GM19023 (cell line): ENCODE results near the gene ZNF587B.
"Not testable (repeated sequence)": the region's sequence is repeated elsewhere in the genome, so short reads cannot be mapped to it uniquely, and the experiment has no call there.

Experiments
- ATAC-seq: cut with Tn5 transposase; IDR thresholded peaks from one replicate; pipeline ENCODE4 v1.9.1; 2021; ENCODE audit warnings: mild to moderate bottlenecking, moderate library complexity; ENCODE audit not compliant: unreplicated experiment

Gene ZNF587B

DNA sequence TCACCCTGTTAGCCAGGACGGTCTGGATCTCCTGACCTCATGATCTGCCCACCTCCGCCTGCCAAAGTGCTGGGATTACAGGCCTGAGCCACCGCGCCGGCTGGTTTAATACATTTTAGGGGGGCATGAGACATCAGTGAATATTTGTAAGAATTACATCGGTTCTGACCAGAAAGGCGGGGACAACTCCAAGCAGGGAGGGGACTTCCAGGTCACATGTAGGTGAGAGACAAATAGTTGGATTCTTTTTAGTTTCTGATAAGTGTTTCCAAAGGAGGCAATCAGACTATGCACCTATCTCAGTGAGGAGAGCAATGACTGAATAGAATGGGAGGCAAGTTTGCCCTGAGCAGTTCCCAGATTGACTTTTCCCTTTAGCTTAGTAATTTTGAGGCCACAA lies 11.7 kb upstream of the ZNF587B start:
- no peak for ATAC-seq

- peak; percentile 83 for ATAC-seq
Observed at GRCh38 chr19:57819475-57820148, 10.5 kb upstream of the ZNF587B start.

DNA sequence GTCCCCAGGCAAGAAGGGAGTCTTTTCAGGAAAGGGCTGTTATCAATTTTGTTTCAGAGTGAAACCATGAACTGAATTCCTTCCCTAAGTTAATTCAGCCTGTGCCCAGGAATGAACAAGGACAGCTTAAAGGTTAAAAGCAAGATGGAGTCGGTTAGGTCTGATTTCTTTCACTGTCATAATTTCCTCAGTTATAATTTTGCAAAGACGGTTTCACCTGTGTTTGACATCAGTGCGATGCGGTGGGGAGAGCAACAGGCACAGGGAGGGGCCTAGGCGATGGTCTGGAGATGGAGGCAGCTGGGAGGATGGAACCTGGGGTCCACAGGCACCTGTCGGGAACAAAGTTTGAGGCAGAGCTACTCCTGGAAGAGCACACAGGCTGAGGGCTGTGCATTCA lies 9.5 kb upstream of the ZNF587B start:
- ATAC-seq = no peak

GRCh38 chr19:57821095-57821494 lies 9.0 kb upstream of the ZNF587B start:
- ATAC-seq = not testable (repeated sequence)

DNA sequence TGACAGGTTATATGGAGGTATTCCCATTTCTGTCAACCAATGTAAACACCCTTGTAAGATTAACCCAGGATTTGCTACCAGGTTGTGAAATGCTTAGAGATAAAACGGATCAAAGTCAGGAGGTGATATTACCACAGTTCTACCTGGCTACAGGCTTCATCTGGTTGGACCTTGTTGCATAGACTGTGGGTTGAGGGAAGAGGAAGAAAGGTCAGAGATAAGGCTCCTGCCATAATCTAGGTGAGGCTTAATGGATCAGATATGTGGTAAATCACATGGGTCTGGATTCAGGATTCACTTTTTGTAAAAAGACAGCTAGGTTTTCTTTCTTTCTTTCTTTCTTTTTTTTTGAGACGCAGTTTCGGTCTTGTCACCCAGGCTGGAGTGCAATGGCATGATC lies 8.6 kb upstream of the ZNF587B start:
- ATAC-seq = not testable (repeated sequence)

DNA sequence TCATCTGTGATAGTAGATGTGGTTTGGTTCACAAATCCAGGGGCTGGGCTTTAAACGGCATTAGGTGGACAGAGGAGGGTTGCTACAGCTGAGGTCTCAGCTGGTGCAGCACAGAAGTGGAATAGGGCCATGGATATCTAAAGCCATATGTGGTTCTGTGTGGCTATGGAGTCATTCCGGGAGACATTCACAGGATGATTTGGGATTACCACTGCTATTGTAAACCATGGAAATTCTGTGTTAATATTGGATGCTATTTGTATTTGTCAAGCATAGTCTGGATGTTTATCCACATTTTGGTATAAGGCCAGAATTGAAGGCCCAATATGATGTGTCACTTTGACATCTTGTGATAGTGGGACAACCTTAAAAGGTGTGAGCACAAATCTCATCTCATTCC lies 6.9 kb upstream of the ZNF587B start:
- not testable (repeated sequence) for ATAC-seq

- ATAC-seq = not testable (repeated sequence)
Observed at GRCh38 chr19:57823608-57824007, 6.5 kb upstream of the ZNF587B start.

DNA sequence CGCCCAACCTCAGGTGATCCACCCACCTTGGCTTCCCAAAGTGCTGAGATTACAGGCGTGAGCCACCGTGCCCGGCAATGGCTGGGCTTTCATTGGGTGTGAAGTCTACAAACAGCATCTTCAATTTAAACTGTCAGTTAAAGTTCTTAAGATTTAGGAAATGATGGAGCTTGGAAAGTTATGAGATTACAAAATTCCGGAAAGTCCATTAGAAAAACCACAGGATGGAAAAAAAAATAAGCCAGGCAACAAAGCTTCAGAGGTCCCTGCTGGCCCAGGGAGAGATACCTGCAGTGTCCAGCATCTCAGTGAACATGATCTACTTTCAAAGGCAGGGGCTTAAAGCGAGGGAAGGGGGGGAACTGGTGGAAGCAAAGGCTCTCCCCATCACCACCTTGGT lies 4.6 kb upstream of the ZNF587B start:
- no peak for ATAC-seq

- ATAC-seq = no peak
Observed at GRCh38 chr19:57829316-57829715, 783 bp upstream of the ZNF587B start.

DNA sequence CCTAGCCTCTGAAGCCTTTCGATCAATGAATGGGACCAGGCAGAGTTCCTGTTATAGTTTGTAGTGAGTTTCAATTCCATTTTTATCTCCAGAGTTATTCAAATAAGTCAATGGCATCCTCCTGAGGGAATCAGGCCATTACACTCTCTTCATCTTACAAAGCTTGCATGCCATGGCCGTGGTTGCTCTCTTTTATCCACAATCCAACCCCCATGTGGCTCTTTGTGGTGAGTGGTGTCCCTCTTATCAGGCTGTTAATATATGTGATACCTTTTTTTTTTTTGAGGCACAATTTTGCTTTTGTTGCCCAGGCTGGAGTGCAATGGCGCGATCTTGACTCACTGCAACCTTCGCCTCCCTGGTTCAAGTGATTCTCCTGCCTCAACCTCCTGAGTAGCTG lies 6.9 kb downstream of the ZNF587B start:
- not testable (repeated sequence) for ATAC-seq

DNA sequence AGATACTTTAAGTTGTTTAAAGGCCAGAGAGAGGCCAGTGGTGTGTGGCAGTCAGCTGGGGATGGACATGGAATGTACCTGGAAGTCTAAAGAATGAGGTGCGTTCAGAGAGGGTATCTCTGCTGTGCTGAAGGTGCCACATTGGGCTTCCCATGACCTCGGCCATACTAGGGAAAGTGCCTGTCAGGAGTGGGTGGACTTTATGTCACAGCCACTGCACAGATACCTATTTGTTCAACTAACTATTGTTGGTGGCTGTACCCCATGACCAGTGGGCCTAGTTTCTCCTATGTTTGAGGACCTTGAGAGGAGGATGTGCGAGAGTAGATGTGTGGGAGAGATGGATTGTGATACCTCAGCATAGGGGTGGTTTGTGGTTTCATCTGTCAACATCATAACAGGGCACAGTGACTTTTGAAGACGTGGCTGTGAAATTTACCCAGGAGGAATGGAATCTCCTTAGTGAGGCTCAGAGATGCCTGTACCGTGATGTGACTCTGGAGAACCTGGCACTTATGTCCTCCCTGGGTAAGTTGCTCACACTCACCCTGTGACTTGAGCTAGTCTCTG lies 8.6 kb downstream of the ZNF587B start:
- not testable (repeated sequence) for ATAC-seq

DNA sequence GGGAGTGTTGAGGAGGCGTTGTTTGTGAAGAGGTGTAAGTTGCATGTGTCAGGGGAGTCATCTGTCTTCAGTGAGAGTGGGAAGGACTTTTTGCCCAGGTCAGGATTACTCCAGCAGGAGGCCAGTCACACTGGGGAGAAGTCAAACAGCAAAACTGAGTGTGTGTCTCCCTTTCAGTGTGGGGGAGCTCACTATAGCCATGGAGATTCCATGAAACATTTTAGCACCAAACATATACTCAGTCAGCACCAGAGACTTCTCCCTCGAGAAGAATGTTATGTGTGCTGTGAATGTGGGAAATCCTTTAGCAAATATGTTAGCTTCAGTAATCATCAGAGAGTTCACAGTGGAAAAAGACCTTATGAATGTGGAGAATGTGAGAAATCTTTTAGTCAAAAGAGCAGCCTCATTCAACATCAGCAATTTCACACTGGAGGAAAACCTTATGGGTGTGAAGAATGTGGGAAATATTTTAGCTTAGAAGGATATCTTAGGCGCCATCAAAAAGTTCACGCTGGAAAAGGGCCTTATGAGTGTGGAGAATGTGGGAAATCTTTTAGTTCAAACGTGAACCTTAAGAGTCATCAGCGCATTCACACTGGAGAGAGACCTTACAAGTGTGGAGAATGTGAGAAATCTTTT lies 11.1 kb downstream of the ZNF587B start:
- ATAC-seq = no peak

DNA sequence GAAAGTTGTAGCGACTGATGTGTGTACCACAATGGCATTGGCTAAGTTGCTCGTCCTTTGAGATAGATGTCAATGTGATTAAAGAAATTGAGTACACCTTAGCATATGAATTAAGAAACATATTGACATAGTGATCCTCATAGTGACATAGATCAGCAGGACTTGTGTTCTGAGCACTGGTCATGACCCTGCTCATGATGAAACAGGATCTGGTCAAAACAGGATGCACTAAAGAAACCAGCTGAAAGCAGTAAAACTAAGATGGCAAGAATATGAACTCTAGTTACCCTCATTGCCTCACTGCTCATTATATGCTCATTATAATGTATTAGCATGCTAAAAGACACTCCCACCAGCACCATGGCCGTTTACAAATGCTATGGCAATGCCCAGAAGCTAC lies 17.1 kb downstream of the ZNF587B start:
- ATAC-seq = not testable (repeated sequence)

DNA sequence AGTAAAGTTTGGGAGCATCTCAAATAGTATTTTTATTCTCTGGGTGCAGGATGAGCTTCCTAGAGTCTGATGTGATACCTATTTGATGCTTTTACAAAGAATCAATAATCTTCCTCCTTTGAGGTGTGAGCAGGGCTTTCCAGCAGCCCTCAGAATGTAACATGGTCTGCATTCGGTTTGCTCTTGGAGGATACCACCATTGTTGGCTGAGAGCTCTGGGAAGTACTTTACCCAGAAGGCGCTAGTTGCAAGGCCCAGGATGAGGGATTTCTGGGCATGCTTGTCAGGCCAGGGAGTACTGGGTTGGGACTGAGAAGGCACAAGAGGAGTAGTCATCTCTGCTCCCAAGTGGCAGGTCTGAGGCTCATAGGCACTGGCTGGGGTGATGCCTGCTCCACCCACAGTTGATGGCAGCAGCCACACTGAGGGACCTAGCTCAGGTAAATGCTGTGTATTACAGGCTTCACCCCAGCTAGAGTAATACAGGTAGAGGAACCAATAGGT lies 19.1 kb downstream of the ZNF587B start:
- peak; percentile 6 for ATAC-seq

GRCh38 chr19:57849666-57850473 lies 19.8 kb downstream of the ZNF587B start, which contains the start of gene ZNF587:
Gene ZNF587 (plus strand): TSS chr19:57849859. CDS start chr19:57850039, 180 bp downstream.
- ATAC-seq = peak; percentile 94

DNA sequence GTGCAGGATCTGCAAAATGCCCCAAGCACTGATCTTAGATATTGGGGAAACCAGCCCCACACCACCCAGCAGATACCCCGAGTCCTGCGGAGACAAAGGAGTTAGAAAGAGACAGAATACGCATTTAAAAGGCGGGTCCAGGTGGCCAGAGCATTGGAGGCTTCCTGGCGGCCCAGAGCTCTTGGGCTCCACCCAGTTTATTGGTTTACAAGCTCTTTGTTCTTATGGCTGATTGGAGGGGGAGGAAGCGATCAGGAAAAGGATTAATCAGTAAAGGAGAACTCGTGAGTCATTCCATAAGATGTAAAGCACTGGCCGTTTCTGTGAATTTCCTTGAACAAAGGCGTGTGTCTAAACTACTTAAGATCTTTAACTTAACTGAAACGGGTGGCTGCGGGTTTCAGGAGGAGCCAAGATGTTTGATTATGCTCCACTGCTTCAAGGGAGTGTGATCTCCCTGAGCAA lies 20.5 kb downstream of the ZNF587B start:
- no peak for ATAC-seq

- not testable (repeated sequence) for ATAC-seq
Observed at GRCh38 chr19:57851812-57852603, 21.9 kb downstream of the ZNF587B start.

DNA sequence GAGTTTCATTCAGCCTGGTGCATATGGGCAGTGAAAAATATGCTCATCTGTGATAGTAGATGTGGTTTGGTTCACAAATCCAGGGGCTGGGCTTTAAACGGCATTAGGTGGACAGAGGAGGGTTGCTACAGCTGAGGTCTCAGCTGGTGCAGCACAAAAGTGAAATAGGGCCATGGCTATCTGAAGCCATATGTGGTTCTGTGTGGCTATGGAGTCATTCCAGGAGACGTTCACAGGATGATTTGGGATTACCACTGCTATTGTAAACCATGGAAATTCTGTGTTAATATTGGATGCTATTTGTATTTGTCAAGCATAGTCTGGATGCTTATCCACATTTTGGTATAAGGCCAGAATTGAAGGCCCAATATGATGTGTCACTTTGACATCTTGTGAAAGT lies 24.0 kb downstream of the ZNF587B start:
- ATAC-seq = not testable (repeated sequence)

DNA sequence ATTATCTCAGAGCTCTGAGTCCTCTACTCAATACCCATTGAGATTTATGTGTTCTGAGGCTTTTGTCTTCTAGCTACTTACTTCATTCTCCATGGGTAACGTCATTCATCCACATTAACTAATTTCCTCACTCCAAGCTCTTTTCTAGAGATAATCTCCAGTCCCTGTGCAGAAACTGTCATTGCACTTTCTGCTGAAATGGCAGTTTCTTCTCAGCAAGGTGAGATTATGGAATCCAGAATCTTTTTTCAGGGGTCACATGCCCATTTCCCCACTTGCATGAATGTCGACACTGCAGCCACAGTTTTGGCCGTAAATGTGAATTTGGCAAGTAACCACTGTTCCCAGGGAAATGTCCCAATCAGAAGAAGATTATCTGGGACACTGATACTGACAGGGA lies 32.3 kb downstream of the ZNF587B start:
- ATAC-seq = not testable (repeated sequence)

DNA sequence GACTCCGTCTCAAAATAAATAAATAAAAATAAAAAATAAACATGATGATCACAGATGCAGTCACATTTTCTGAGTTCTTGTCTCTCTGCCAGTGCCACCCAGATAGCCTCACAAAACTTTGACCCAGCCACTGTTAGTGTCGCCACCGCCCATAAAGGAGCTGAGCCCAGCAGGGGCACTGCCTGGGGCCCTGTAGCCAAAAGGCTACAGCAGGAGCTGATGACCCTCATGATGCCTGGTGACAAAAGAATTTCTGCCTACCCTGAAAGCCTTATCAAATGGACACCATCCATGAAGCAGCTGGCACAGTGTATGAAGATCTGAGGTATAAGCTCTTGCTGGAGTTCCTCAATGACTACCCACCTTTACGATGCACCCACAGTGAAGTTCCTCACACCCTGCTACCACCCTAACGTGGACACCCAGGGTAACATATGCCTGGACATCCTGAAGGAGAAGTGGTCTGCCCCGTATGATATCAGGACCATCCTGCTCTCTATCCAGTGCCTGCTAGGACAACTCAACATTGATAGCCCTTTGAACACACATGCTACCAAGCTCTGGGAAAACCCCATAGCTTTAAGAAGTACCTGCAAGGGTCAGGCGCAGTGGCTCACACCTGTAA lies 37.9 kb downstream of the ZNF587B start:
- no peak for ATAC-seq
